AML-193 (cell line): ENCODE data around the gene POP4.

Source experiments
- DNase-seq, 2 experiments: peaks; one replicate each; lab custom pipeline; 2025; lab: John Stamatoyannopoulos, UW

The POP4 gene

DNA sequence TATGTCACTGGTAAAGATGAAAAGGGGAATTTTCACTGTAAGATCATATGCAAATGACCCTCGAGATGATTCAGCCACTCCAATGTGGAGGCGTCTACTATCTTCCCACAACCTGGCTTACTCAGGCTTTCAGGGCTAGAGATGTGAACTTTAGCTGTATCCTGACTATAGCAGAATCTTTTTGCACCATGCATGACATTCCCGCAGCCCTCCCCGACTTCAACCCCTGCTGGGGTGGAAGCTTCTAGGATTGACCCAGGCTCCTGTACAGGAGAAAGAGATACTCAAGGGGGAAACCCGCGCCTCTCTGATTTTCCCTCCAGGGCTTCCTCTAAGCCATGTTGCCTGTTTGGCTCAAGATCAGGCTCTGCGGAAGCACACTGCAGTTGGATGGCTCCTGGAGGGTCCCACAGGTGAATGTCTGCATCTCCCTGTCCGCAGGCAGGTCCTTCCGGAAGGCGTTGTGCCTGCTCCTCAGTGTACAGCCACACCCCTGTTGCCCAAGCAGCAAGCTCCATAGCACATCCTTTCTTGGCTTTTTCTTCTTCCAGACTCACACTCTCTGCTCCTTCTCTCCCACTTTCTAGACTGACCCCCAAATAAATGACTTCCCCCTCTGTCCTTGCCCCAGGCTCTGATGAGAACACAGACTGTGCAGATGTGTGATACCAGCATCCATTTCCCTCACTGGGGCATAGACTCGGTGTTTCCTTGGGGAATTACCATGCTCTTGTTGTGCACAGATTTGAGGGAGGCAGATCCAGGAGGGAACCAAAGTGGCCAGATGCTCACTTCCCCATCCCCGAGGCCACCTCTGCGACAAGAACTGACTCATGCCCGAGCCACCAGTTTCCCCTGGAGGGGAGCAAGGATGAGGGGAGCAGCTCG is 29.1 kb upstream of the POP4 start:
- no peak for DNase-seq

DNA sequence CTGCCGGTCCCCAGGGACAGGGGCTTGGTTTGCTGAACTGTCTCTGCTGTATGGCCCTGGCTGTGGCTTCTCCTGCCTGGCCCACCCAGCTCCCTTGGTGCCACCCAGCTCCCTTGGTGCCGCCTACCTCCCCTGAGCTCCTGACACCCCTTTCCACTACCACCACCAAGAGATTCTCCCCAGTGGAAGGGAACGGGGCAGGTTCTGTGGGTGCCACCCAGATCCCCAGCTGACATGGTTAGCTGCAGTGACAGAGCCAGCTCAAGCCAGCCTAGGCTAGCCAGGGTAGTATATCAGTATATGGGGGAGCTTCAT is 28.5 kb upstream of the POP4 start:
- no peak for DNase-seq

DNA sequence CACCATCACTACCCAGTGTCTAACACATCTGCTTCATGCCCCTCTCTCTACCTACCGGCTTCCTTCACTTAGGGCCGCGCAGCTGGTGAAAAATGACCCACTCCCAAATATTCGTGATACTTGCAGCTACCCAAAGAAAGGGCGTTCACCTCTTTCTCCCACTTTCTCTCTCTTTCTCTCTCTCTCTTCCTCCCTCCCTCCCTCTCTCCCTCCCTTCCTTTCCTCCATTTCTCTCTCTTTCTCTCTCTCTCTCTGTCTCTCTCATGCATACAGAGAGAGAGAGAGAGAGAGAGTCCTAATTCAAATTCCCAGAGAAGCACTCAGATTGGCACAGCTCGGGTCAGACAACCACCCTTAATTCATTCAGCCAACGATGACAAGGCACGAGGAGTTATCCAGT is 27.7 kb upstream of the POP4 start:
- no peak for DNase-seq

DNA sequence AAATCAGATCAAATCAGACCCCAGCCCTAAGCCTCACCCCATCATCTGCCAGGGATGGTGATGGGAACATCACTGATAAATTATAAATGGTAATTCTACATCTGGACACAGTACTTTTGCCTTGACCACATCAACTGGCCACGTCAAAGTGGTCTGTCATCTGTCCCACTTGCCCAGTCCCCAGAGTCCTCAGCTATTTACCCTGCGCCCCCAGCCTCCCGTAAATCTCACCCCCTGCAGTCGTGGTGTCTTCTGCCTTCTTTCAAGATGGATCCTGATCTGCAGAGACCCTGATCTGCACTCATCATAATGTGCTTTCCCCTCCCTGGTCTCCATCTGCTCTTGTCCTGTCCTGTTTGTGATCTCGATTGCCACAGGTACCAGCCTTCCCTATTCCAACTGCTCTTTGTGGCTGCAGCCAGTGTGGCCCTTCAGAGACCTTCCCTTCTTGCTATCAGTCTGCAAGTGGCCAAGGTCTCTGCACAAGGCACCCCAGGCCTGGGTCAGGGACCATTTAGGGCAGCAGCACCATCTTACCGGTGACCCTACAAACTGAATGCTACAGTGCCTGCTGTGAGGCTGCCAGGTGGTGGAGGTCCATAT is 26.7 kb upstream of the POP4 start:
- DNase-seq, result no peak

DNA sequence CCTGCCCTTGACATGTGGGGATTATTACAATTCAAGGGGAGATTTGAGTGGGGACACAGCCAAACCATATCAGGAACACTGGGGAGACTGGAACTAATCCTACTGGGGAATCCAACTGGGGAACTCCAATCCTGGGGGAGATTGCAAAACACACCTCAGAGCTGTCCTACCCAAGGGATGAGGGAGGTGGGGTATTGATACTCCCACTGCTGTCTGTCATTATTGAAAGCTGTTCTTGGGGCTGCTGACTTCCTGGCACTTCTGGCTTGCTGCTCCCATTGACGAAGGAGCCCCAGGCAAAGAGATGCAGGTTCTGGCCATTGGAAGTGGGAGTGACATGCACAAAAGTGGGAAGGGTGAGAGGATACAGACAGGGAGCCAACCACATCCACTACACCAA is 24.7 kb upstream of the POP4 start:
- no peak for DNase-seq

DNA sequence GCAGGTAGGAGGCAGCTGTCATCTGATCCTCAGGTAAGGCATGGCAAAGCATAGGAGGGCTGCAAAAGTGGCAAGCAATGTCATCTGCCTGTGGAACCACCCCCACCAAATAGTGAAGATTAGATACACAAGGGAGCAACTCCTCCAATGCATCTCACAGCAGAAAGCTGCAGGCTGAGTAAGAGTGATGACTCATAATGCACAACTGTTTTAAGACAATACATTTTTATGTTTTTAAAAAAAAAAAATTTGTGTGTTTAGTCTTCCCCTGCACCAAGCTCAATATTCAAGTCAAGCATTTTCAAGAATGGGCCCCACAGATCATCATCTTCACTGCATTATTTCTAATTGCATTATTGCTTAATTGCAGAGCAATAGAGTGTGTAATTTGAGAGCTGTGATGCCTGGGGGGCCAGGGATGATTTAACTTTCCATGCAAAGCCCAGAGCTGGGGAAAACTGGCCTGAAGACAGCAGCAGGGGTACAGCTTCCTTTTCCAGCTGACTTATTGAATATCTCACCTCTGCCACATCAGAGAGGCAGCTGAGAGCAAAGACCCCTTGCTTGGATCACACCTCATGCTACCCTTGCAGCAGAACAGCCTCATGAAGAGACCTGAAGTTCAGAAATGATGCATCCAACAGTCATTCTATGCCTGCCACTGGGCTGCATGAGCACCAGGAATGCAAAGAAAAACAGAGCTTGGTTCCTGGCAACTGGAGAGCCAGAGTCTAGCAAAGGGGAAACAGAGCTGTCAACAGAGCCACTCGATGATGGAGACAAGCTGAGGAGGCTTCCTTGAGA is 22.7 kb upstream of the POP4 start:
- DNase-seq, result no peak

DNA sequence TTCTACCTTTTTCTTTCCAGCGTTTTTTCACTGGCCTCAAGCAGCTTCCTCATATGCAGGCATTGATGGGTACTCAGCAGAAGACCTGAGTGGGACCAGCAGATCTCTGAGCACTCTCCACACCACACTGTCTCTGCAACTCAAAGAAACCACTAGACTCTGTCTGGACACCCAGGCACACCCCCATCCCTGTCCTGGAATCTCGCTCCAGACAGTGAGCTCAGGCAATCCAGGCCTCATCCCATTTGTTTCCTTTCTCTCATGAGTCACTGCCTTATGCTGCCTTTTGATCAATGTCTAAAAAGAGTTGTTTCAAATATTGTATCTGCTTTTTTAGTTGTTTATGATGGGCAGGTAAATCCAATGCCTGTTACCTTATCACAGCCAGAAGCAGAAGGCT is 19.7 kb upstream of the POP4 start:
- DNase-seq, result no peak

DNA sequence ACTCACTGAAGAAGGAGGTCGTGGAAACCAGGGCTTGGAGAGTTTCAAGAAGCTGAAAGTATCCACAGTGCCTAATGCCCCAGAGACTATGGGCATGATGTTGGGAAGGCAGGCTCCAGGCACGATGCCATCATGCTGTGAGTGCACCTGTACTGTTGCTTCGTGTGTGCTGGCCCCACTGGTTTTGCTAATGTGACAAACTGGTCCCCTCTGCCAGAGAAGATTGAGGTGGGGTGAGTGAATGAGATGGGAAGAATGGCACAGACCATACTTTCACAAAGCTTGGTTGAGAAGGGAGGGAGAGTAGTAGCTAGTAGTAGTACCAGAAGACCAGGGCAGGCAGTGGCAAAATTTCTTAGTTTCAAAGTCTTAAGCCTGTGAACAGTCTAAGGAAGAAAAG is 19.0 kb upstream of the POP4 start:
- no peak for DNase-seq

DNA sequence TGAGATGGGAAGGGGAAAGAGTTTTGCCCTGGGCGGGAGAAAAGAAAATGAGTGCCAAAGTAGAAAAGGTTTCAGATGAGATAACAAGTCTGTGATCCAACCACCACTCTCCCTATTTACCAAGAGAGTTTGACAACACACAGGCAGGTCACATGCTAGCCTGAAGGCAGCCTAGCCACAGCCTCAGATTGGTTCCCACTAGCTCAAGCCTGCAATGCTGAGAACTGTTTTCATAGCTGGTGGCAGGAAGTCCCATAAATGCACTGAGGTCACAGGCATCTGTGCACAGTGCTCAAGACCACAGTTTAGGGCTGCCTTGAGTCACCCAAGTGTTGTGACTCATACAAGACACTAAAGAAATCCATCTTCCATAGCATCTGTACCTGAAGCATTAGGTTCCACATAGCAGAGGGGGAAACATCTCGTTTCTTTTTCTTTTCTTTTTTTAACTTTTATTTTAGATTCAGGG is 18.5 kb upstream of the POP4 start:
- no peak for DNase-seq

DNA sequence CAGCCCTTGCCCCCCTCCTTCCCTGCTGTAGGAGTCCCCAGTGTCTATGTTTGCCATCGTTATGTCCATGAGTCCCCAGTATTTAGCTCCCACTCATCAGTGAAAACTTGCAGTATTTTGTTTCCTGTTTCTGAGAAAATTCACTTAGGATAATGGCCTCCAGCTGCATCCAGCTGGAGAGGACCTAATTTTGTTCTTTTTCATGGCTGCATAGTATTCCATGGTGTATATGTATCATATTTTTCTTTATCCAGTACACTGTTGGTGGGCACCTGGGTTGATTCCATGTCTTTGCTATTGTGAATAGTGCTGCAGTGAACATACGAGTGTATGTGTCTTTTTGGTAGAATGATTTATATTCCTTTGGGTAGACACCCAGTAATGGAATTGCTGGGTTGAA is 18.0 kb upstream of the POP4 start:
- DNase-seq, result no peak

DNA sequence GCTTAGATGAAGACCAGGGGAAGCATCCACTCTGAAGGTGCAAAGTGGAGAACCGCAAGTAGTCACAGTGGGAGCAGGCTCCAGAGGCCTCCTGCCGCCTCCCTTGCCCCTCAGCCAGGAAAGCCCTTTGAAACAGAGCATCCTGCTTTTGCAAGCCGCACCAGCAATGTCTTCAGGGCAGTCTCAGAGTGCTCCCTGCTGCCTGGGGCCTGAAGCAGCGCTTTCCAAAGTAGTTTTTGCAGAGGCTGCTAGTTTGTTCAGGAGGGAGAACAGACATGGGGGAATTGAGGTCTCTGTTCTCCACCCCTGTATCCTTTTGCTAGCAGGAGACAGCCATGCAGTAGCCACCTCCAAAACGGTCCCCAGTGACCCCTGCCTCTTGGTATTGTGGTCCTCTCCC is 15.8 kb upstream of the POP4 start:
- no peak for DNase-seq

DNA sequence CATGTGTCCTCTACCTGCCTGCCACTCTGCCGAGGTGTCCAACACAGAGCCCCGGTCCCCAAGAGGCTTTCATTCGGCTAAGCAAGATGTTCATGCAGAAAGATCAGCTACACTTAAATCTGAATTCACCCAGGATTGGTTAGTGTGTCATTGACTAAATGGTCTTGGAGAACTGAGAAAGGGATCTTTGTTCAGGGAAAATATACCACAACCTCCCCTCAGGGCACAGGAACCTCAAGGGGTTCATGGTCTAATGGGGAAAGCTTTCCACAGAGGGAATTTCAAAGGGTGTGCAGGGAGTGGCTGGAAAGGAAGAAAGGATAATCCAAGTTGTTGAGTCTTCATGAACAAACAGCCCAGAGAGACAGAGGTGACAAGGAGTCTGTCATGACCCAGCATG is 14.4 kb upstream of the POP4 start:
- DNase-seq, result no peak

DNA sequence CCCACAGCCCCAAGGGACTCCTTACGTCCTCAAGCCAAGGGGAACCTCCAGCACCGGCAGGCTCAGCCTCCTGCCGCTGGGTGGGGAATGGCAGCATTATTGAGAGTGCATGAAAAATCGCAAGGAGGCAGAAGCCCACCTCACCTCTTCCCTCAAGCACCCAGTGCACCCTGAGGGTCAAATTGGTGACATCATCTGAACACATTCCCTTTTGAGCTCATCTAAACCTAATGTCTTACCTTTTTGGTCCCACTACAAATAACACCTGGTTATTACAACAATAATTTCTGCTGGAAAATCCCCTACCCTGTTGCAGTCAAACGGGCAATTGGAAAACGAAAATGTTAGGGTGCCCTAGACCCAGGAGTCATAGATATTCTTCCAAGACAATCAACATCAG is 12.2 kb upstream of the POP4 start:
- no peak for DNase-seq

DNA sequence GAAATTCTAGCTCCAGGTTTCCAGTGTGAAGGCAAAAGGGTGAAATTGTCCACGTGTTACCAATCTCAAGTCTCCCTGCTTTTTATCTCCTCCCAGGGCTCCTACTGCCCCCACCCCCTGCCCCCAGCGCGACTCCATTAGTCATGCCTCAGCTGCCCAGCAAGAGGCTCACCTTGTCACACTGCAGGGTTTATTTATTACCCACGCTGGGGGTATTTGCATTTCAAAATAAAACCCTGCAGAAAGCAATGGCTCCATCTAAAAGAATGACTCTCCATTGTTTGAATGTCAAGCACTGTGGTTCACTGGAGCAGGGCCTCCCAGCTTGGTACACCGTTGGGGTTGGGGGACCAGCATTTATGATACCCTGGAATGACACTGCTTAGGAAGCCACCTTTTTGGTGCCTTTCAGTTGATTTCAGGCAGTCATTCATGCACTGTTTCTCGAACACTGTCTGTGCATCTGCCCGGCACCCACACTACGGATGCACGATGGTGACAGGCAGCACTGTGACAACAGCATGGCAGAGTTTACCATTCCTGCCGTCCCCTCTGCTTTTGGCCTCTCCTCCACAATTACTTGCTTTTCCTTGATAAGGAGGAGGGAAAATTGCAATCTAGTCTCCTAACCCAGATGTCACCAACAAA is 9.9 kb upstream of the POP4 start:
- DNase-seq, result no peak

DNA sequence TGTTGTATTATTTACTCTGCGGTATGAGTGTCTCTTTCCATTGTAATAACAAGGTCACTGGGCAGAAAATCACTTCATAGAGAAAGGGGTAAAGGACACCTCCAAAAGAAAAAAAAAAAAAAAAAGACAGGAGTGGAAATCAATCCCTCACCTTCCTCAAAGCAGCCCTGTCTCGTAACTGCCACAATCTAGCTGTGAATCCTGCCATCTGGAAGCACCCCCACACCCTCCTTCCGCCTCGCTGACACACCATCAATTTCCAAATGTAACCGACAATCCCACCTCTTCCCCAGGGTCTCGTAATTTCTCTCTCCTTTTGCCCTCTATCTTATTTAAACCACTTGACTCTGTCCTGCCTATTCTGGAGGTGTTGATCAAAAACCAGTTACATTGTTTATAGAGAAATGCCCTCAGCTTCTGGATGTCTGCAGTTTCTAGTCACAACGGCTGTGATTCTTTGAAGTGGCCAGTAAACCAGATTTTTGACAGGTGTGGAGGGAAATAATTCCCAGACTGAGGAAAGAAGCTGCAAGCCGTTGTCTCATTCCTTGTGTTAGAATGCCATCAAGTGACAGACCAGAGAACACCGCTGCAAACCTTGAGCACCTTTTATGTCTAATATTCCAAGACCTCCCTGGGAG is 9.1 kb upstream of the POP4 start:
- peak in 1 of 2 experiments; percentile 1 for DNase-seq

DNA sequence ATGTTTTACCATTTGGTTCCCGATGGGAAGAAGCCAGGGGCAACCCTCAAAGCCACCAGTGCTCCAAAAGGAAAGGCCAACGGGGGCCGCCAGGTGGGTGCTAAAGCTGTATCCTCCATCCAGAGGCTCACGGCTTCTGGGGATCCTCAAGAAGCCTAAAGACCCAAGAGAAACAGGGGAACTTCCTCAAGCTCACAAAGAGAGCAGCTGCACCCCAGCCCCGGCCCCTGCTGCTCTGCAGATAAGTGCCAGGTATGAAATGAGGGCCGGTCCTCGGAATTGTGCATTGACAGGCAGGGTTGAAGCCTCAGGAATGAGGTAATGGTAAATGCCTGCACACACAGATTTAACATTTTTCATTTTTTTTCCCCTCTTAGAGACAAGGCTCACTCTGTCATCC is 8.0 kb upstream of the POP4 start:
- no peak for DNase-seq

DNA sequence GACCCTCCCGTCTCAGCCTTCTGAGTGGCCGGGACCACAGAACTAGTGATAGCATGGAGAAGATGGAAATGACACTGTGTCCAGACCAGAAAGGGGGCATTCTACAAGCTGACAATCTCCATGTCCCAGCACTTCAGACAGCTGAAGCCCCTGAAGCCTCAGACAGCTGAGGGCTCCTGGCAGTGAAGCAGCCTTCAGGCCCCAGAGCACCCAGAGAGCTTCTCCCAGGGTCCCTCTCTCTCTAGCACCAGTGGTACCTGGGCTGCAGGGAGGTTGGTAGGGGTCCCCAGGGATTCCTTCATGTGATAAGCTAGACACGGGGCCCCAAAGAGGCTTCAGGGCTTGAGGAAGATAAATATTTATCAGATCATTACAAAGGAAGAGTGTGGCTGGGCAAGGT is 7.6 kb upstream of the POP4 start:
- no peak for DNase-seq

DNA sequence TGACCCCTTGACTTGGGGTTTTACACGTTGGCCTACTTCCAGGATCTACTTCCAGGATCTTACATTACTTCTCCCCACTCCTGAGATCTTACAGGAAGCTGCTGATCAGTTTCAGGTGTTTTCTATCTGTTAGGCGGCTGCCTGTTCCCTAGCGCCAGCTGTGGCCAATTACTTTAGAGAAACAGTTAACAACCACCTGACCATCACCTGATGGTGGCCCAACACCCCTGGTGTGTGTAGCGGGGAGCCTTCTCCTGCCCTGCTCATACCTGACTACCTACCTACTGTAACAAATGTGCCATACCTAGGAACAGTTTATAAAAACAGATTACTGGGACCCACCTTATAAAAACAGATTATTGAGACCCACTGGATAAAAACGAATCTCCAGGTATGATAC is 2.8 kb upstream of the POP4 start:
- DNase-seq, result no peak

DNA sequence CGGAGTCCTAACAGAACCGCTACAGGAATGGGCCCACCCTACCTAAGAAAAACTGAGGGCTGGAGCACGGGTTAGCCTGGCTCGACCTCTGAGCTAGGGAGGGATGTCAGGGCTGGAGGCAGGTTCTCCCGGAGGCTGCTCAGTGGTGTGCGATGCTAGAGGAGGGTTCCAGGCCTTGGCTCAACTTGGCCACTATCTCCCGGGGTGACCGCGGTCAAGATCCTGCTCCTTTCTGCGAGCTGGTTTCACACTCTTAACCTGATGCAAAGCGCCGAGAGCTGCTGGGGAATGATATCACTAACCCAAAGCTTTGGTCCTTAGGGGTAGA is 301 bp downstream of the POP4 start:
- DNase-seq, result no peak

DNA sequence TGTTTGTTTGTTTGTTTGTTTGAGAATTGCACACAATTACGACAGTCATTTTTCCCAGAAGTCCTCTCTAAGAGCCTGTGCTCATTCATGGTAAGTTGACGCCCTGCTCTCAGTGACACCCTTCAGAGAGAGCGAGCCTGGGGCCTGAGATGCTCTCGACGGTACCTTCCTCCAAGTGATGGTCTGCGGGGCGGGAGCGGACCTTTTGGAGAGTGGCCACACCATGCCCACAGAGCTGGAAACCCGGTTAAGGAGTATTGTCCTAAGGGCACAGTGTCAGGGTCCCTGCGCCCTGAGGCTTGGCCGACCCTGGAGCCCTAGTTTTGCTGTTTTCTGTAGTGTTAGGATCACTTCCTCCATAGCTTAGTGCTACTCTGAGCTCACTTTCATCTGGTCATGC is 3.6 kb downstream of the POP4 start:
- no peak for DNase-seq

DNA sequence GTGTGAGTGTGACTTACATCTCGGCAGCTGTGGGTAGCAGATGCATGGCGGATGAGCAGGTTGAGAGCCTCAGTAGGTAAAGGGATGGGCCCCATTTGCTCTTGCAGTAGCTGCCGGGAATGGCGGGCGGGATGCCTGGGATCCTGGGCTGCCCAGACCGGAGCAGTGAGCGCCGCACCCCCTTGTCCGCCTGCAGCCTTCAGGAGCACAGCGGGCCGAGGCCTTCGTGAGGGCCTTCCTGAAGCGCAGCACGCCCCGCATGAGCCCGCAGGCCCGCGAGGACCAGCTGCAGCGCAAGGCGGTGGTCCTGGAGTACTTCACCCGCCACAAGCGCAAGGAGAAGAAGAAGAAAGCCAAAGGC is 4.1 kb downstream of the POP4 start:
- DNase-seq, result no peak

DNA sequence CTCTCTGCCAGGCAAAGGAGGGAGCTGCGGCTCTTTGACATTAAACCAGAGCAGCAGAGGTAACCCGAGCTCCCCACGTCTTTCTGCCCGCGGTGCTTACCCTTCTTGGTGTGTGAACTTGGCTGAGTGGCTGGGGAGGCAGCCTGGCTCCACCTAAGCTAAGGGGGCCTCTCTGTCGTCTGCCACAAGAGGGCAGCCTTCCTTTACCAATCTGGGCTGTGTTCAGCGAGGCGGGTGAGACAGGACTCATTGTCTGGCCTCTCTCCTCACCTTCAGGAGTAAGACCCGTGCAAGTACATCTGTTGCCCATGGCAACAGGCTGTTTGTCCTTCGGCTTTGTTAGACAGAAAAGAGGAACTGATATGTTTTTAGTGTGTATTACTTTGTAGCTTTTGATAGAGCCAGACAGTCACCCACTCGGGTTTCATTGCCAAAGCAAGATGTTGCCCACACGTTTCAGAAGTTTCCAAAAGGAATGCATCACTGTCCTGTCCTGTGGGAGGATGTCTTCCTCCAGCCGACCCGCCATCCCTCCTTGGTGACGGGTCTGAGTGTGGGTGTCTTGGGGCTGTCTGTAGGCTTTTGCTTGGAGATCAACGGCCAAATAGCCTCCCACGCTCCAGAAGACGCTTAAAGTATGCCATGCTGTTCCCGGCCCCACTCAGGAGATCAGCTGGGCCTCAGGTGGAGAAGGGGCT is 4.6 kb downstream of the POP4 start:
- peak; percentile 73 to 79 for DNase-seq
